ENCODE measurements around the gene KDM4C.

GRCh38 chr9:7079051-7079450, 321.3 kb downstream of the KDM4C start:
- no peak for TF ChIP-seq EZH2 (IDR thresholded peaks at IDR 0.05; ENCODE audit: low read length, missing control alignments)
- TF ChIP-seq CTCF (conservative IDR thresholded peaks at IDR 0.05 in 1 of 2, IDR thresholded peaks at IDR 0.05 in 1 of 2; ENCODE audit: low read depth in 1 of 2, low read length in 2 of 2): no peak
